ENCODE measurements around the gene ZNF229. TPM values are rescaled to one million over a fixed set of nuclear protein-coding genes. Genes with fewer than 3 reads are reported as not detected.
"Not testable (repeated sequence)": the region's sequence is repeated elsewhere in the genome, so short reads cannot be mapped to it uniquely, and the experiment has no call there.

The ZNF229 gene
- total RNA-seq, result not detected

GRCh38 chr19:44447916-44448674, at the start of gene ZNF229:
Gene ZNF229 (minus strand): TSS chr19:44448472. CDS start chr19:44442847, 5,625 bp downstream.
- peak; percentile 23 for DNase-seq

GRCh38 chr19:44496711-44497110, 48.4 kb upstream of the ZNF229 start:
- DNase-seq, result no peak

GRCh38 chr19:44476559-44477408, 28.5 kb upstream of the ZNF229 start:
- DNase-seq, result no peak

DNA sequence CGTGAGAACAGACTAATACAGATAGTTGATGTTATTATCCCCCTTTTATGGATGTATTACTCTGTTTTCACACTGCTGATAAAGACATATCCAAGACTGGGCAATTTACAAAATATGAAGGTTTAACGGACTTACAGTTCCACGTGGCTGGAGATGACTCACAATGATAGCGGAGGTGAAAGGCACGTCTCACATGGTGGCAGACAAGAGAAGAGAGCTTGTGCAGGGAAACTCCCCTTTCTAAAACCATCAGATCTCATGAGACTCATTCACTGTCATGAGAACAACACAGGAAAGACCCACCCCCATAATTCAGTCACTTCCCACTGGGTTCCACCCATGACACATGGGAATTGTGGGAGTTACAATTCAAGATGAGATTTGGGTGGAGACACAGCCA, 20.5 kb upstream of the ZNF229 start:
- not testable (repeated sequence) for DNase-seq

GRCh38 chr19:44462600-44463286, 14.5 kb upstream of the ZNF229 start:
- not testable (repeated sequence) for DNase-seq

- not testable (repeated sequence) for DNase-seq
Observed at GRCh38 chr19:44456016-44456415, 7.7 kb upstream of the ZNF229 start.

- no peak for DNase-seq
Observed at GRCh38 chr19:44455100-44455499, 6.8 kb upstream of the ZNF229 start.

GRCh38 chr19:44452367-44452766, 4.1 kb upstream of the ZNF229 start:
- no peak for DNase-seq

- no peak for DNase-seq
Observed at GRCh38 chr19:44451687-44452086, 3.4 kb upstream of the ZNF229 start.

DNA sequence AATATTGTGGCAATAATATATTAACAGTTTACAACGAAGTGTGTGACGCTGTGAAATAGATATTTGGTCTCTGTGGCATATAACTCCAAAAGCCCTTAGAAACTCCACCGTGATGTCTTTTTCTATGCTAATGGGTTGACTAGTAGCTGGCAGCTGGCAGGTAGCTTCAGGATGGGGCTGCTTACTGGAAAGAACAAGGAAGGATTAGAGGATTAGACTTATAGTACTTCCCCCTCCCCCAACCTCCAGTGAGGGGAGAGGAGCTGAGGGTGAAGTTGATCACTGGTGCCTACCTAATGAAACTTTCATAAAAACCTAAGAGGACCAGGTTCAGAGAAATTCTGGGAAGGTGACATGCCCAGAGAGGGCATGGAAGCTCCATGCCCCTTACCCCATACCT, 9.8 kb downstream of the ZNF229 start:
- DNase-seq, result no peak

DNA sequence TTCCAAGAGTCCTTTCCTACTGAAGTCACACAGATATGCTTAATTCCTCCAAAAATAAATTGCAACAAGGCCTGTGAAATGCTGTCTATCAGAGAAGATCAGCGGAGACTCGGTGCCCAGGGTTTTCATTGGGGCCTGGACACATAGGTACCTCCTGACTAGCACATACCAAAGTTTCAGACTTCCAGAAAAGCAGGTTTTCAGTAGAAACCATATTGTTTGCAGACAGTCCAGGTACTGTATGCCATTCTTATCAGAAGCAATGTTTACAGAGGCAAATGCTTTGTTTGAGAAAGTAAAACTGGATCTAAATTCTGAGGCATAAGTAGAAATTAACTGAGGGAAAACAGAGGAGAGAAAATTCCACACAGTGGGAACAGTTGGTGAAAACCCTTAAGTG, 12.8 kb downstream of the ZNF229 start:
- no peak for DNase-seq

GRCh38 chr19:44430956-44431355, 17.3 kb downstream of the ZNF229 start:
- DNase-seq, result no peak

DNA sequence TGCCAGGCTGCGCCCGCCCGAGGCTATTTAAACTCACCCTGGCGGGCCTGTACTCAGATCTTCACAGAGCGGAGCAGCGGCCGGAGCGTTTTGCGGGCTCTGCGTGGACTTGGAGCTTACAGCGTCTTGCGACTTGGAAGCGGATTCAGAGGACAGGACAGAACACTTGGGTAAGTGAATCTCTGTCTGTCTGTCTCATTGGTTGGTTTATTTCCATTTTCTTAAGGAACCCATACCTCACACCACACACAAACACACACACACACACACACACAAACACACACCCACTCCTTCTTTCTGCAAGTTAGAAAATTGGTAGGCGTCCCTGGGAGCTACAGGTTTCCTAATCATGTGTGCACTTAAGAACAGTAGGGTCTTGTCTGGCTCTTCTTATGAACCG, 32.7 kb downstream of the ZNF229 start:
- DNase-seq, result not testable (repeated sequence)

DNA sequence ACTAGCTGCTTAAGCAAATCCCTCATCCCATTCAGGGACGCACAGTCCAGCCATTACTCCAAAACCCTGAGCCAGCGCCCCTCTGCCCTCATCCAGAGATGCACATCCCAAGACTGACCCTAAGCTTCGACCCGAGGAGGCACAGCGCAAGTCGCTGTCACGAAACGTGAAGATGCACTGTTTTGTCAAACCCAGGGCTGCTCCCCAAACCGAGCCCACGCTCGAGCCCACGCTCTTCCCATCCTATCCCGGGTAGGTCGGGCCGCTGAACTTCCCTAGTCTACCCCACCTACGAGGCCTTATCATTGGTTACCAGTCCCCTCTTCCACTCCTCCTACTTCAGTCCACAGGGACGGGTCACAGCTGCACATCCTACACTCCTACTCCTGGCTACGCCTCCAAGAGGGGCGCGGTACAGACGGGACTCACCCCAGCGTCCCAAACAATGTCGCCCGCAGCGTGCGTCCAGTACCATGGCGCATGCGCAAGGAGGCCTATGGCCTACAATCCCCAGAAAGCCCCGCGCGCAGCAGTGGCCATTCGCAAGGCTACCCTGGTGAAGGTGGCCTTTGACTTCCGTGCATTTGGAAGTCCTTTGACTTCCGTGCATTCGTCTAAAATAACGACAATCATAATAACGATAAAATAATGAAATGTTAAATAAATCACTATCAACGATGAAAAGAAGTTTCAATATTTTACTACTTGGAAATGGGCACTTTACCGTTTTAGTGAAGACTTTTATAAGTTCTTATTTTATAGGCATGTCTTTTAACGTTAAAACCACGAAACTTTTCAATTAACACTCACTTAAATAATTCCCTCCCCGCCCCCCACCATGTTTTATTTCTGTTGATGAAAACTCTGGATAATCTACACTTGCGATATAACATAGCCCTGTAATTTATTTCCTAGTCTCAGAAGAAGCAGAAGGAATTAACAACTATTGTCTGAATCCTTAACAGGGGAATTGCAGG, 46.8 kb downstream of the ZNF229 start, which contains the start of gene ZNF285:
Gene ZNF285 (minus strand): TSS at position 470 of the 977 bp plus-strand sequence. CDS start 4,395 bp downstream, outside the sequence.
- DNase-seq, result peak; percentile 34

DNA sequence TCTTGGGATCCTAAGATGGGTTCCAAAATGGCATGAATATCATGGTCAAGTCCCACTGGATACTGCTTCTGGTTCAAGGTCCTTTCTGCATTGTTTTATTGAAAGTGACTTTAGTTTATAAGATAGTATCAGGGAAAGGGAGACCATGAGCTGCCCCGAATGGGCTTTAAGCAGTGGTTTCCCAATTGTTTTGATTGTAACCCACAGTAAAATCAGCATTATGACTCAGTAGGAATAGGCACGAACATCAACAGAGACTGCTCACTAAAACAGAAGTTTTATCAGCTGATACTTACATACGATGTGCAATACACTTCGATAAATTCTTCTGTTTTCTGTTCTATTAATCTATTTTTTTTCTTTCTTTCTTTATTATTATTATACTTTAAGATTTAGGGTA, 59.0 kb downstream of the ZNF229 start:
- not testable (repeated sequence) for DNase-seq
